ENCODE measurements around the gene CDH8.
A peak's percentile ranks its signal among the peaks of the same experiment; 100 is the strongest.
"Not testable (repeated sequence)": the region's sequence is repeated elsewhere in the genome, so short reads cannot be mapped to it uniquely, and the experiment has no call there.

The CDH8 gene

DNA sequence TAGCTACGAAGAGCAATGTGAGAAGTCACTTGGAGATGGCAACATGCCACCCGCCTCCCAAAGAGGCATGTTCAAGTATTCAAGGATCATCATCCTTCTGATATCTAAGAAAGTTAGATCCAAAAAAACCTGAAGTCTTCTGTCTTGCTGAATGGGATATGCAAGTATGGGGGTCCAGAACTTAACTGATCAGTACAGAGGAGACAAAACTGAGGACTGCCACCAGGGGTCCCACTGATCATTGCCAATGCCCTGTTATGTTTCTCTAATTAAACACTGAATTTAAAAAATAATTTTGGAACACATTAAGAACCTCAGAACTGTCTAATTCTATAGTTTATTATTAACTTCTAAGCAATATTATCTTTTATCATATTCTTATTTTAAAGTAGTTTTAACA is 99.7 kb downstream of the CDH8 start:
- no peak for DNase-seq (ENCODE audit: low read depth)

DNA sequence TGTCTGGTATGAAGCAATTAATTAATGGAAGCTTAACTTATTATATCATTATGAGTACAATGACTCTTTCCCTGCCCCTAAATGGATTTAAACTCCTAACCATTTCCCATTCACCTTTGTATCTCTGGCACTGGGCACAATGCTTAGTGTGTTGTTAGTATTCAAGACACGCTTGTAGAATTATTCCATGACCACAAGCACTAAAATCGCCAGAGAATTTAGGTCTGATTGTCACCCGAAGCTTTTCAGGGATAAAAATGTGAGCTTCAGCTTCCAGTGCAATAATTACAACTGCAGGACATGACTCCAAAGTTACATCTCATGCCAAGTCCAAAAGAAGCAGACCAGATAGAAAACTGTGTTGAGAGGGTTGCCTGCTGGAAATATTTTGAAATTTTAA is 101.6 kb downstream of the CDH8 start:
- no peak for DNase-seq (ENCODE audit: low read depth)

DNA sequence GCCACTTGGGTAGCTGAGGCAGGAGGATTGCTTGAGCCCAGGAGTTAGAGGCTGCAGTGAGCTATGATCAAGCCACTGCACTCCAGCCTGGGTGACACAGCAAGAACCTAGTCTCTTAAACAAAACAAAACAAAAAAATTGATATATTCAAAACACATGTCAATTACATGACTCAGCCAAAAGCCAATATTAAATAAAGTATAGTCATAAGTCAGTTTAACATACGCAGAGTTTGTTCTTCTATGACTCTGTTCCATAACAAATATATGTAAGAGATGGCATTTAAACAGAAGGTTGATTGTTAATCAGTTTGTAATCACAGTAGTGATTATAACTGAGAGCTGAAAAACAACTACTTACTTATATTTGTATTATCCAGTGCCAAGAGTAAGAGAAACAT is 106.5 kb downstream of the CDH8 start:
- DNase-seq (ENCODE audit: low read depth), result no peak

DNA sequence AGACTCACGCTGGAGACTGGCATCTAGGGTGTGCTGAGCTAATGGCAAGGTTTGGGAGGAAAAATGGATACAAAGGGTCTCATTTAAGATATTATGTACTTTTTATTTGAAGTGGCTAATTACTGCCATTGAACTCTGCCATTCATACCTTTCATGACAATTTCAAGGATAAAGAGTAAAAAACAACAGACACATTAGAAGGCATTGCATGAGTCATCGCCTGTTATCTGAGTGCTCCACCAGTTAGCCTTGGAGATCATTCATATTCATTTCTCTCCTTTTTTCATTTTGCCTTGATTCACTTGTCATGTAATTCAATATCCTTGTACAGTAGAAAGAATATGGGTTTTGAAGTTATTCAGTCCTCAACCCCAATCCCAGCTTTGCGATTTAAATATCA is 109.5 kb downstream of the CDH8 start:
- DNase-seq (ENCODE audit: low read depth), result no peak

- no peak for DNase-seq (ENCODE audit: low read depth)
Observed at GRCh38 chr16:61923629-61924028, 112.6 kb downstream of the CDH8 start.

DNA sequence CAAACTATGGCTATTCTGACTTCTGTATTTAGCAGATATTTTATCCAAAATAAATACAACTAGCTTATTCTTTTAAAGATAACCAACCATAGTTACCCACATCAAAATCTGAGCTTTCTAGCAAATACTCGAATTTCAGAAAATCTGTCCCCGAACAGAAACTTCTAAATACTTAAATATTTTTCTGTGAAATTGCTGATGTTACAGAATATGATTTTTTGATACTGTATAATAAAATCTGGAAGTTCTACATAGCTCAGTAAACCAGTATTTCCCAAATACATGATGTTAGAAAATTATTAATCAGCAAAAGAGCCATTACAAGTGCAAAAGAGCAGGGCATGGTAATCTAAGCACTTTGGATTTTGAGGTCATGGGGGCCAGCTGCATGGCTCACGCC is 114.9 kb downstream of the CDH8 start:
- DNase-seq (ENCODE audit: low read depth), result no peak

GRCh38 chr16:61917865-61918826 is 118.1 kb downstream of the CDH8 start:
- DNase-seq (ENCODE audit: low read depth), result not testable (repeated sequence)

- DNase-seq (ENCODE audit: low read depth), result no peak
Observed at GRCh38 chr16:61915569-61915968, 120.7 kb downstream of the CDH8 start.

DNA sequence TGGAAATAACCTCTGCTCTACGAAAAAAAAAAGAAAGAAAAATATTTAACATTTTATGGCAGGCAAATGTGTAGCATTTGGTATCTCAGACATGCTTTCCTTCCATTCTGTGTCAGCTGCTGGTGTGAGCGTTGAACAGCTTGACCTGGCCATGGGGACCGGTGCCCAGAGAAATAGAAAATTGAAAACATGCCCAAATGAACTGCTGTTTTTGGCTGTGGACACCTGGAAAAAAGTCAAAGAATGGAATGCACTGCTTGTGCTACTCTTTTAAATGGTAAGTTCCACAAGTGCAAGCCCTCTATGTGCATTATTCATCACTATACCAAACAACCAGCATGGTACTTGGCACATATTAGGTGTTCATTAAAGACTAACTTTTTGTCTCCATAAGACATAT is 127.2 kb downstream of the CDH8 start:
- DNase-seq (ENCODE audit: low read depth), result no peak

- DNase-seq (ENCODE audit: low read depth), result no peak
Observed at GRCh38 chr16:61908426-61908825, 127.8 kb downstream of the CDH8 start.

DNA sequence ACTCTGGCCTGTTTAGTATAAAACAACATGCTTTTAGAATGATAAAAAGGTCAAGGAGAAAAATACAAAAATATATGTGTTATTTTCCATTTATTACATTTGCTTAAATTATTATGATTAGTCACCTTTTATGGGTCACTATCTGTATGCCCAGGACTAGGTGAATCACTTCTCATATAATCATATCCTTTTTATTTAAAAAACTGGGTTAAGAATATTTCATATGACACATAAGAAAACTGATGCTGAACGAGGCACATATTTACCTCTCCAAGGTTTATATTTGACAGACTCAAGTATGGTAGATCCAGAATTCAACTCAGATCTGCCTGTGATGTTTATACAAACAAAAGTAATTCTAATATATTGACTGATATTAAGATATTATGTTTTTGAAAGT is 134.5 kb downstream of the CDH8 start:
- DNase-seq (ENCODE audit: low read depth), result no peak

GRCh38 chr16:61900482-61900881 is 135.8 kb downstream of the CDH8 start:
- no peak for DNase-seq (ENCODE audit: low read depth)

DNA sequence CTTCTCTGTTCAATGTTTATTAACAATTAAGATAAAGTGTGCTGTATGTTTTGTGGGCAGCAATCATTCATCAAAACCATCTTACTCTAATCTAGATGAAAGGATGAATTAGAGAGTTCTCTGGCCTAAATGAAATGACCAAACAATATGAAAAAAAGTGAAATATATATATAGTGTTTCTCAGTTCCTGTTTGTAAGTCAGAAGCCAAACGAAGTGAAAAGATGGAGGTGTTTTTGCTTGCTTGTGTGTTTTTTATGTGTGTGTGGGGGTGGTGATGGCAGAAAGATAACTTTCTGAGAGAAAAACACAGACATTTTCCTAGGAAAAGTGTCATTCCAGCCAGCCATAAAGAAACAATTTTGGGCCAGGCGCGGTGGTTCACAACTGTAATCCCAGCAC is 138.6 kb downstream of the CDH8 start:
- DNase-seq (ENCODE audit: low read depth), result no peak

GRCh38 chr16:61892531-61892930 is 143.7 kb downstream of the CDH8 start:
- DNase-seq (ENCODE audit: low read depth), result no peak

- DNase-seq (ENCODE audit: low read depth), result no peak
Observed at GRCh38 chr16:61891460-61891859, 144.8 kb downstream of the CDH8 start.

DNA sequence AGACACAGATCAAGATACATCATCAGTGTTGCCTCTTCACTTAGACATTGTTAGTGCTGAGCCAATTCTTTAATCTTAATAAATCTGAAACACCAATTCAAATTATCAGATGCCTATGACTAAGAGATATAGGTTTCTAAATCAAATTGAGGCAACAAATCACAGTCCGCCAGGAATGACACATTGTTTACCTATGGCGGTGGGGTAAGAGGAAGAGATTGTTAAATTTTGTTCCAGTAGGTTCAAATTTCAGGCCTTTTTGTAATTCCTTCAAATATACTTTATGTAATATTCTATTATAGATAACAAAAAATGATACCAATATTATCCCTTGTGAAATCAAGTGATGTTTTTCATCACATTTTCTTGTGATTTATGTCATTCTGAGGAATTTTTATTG is 145.9 kb downstream of the CDH8 start:
- no peak for DNase-seq (ENCODE audit: low read depth)

- peak; percentile 35 for DNase-seq (ENCODE audit: low read depth)
Observed at GRCh38 chr16:61887903-61888302, 148.3 kb downstream of the CDH8 start.

DNA sequence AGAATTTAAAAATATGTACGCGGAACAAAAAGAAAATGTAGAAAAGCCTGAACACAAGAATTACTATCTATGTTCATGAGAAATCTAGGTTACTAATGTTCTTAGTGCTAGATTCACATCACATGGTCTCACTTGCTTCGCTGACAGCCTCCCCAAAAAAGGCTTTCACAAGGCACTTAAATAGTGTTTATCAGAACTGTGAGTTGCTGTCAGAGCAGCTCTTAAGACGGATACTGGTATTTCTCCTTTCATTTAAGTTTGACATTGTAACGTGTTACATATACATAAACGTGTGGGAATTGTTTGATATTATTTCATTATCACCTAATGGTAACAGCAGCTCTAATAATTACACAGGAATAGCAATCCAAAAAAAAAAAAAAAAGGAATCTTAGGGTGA is 150.9 kb downstream of the CDH8 start:
- DNase-seq (ENCODE audit: low read depth), result no peak

DNA sequence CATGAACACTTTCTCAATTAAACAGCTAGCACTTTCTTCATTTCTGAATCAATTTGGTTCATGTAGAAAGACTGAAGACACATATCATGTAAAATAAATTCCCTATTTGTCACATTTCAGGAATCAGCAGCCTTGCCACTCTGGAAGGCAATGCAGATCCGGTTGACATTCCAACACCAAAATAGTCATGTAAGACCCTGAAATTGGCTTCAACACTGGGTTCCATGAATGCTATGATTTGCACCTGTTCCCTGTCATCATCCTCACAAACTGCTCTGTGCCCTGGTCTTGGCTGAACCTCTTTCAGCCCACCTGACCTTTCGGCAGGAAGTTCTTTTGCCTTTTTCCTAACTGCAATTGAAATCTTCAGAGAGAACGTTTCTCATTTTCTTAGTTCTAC is 156.9 kb downstream of the CDH8 start:
- no peak for DNase-seq (ENCODE audit: low read depth)

GRCh38 chr16:61877436-61877835 is 158.8 kb downstream of the CDH8 start:
- no peak for DNase-seq (ENCODE audit: low read depth)

DNA sequence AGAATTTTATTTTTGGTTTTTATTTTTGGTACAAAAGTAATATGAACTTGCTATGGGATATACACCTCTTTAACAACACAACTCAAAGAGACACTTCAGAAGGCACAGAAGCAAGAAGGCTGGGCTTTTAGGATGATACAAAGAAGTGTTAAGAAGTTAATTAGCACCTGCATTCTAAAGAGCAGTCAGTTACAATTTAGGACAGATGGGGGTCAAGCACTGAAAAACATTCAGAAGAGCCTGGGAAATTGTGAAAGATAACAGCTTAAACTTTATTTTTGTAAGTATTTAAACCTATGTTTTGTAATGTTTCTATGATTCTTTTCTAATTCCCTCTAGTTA is 163.5 kb downstream of the CDH8 start:
- DNase-seq (ENCODE audit: low read depth), result no peak

DNA sequence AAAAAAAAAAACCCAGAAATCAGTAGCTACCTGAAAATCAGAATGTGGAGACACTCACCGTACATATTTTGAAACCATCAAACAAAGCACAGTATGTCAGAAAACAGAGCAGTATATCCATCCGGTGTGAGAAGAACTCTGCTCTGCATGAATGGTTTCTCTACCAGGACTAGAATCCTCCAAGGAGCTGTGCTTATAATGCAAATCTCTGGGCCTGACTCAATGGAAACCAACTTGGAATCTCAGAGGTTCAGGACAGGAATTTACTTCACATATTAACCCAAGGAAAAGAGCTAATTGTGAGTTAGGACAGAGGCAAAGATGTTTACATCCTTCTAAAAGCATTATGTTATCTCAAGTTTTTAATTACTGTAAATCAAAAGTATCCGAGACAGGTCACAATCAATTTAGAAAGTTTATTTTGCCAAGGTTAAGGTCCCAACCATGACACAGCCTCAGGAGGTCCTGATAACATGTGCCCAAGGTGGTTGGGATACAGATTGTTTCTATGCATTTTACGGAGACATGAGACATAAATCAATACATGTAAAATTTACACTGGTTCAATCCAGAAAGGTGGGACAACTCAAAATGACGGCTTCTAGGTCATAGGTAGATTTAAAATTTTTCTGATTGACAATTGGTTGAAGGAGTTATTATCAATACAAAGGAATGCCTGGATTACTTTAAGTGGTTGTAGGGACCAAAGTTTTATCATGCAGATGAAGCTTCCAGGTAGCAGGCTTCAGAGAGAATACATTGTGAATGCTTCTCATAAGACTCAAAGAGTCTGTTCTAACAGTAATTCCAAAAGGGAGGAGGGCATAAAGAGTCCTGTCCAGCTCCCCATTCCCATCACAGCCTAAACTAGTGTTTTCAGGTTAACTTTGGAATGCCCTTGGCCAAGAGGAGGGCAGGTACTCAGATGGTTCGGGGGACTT is 164.1 kb downstream of the CDH8 start:
- no peak for DNase-seq (ENCODE audit: low read depth)

All from CMK (cell line).